Measurements from ENCODE around the gene TLR1.

Gene TLR1

GRCh38 chr4:38752941-38753806, 51.4 kb downstream of the TLR1 start (continued):
- TF ChIP-seq ZNF138 (tag by site-specific recombination; IDR thresholded peaks at IDR 0.05; ENCODE audit: borderline replicate concordance) (no peak), ZBTB11 (tag by site-specific recombination; conservative IDR thresholded peaks at IDR 0.05; ENCODE audit: low read depth) (0 out of 2 replicates have a peak, but pooled peaks have one; percentile 20), ZBTB26 (tag by site-specific recombination; optimal IDR thresholded peaks at IDR 0.05) (no peak), ZNF114 (tag by site-specific recombination; IDR thresholded peaks at IDR 0.05) (no peak), ZNF48 (tag by site-specific recombination; IDR thresholded peaks at IDR 0.05) (no peak), PRDM6 (tag by site-specific recombination; IDR thresholded peaks at IDR 0.05) (no peak), ZNF266 (tag by site-specific recombination; IDR thresholded peaks at IDR 0.05; ENCODE audit: low read depth) (no peak), ZSCAN16 (tag by site-specific recombination; IDR thresholded peaks at IDR 0.05) (no peak), ZNF335 (tag by site-specific recombination; conservative IDR thresholded peaks at IDR 0.05) (peak; percentile 45; the same call in 1 of the 2 replicates), ZBTB48 (tag by site-specific recombination; IDR thresholded peaks at IDR 0.05) (peak; percentile 72; the same call in 1 of the 2 replicates), ZNF664 (tag by site-specific recombination; IDR thresholded peaks at IDR 0.05) (no peak), ZNF785 (tag by site-specific recombination; IDR thresholded peaks at IDR 0.05) (peak; percentile 92), CTCF (tag by site-specific recombination; IDR thresholded peaks at IDR 0.05) (no peak), KLF10 (tag by site-specific recombination; IDR thresholded peaks at IDR 0.05) (no peak), ZNF449 (tag by site-specific recombination; IDR thresholded peaks at IDR 0.05) (peak; percentile 98), ZNF76 (tag by site-specific recombination; IDR thresholded peaks at IDR 0.05; ENCODE audit: borderline replicate concordance, low read depth) (no peak), ATF2 (tag by site-specific recombination; IDR thresholded peaks at IDR 0.05; ENCODE audit: low read depth) (no peak), SCRT1 (tag by site-specific recombination; IDR thresholded peaks at IDR 0.05; ENCODE audit: borderline replicate concordance) (no peak), ZNF112 (tag by site-specific recombination; IDR thresholded peaks at IDR 0.05) (no peak), ZNF221 (tag by site-specific recombination; IDR thresholded peaks at IDR 0.05; ENCODE audit: borderline replicate concordance) (no peak), ZNF341 (tag by site-specific recombination; IDR thresholded peaks at IDR 0.05; ENCODE audit: low read depth) (no peak), ZBTB6 (tag by site-specific recombination; IDR thresholded peaks at IDR 0.05) (no peak), ZNF571 (tag by site-specific recombination; IDR thresholded peaks at IDR 0.05) (0 out of 2 replicates have a peak, but pooled peaks have one; percentile 50), ZIC2 (tag by site-specific recombination; IDR thresholded peaks at IDR 0.05) (no peak), ZNF530 (tag by site-specific recombination; IDR thresholded peaks at IDR 0.05; ENCODE audit: low read depth) (no peak), KLF9 (tag by site-specific recombination; IDR thresholded peaks at IDR 0.05; ENCODE audit: low read depth) (0 out of 2 replicates have a peak, but pooled peaks have one; percentile 46)

All from HEK293 (cell line).